GM18498 (cell line): Measurements from ENCODE around the gene ZNF440.
"Not testable (repeated sequence)": the region's sequence is repeated elsewhere in the genome, so short reads cannot be mapped to it uniquely, and the experiment has no call there.

Experiments used
- ATAC-seq: cut with Tn5 transposase; IDR thresholded peaks from one replicate; pipeline ENCODE4 v1.9.1; 2021; ENCODE audit warnings: mild to moderate bottlenecking, moderate library complexity; ENCODE audit not compliant: unreplicated experiment

The ZNF440 gene

GRCh38 chr19:11814029-11814699 is at the start of gene ZNF440:
TSS of gene ZNF440 (plus strand) at chr19:11814273. CDS start at chr19:11814448, 175 bp downstream.
- peak; percentile 99 for ATAC-seq

- peak; percentile 94 for ATAC-seq
Measured at GRCh38 chr19:11766597-11767591, 47.2 kb upstream of the ZNF440 start, which contains the start of gene ZNF441. TSS of gene ZNF441 (plus strand) at chr19:11767000. CDS start at chr19:11767194, 194 bp downstream.

GRCh38 chr19:11767633-11768133 is 46.4 kb upstream of the ZNF440 start:
- peak; percentile 30 for ATAC-seq

GRCh38 chr19:11769995-11770394 is 44.1 kb upstream of the ZNF440 start:
- no peak for ATAC-seq

- not testable (repeated sequence) for ATAC-seq
Measured at GRCh38 chr19:11771520-11771919, 42.6 kb upstream of the ZNF440 start.

- ATAC-seq: not testable (repeated sequence)
Measured at GRCh38 chr19:11776669-11777068, 37.4 kb upstream of the ZNF440 start.

- no peak for ATAC-seq
Measured at GRCh38 chr19:11780431-11781020, 33.5 kb upstream of the ZNF440 start.

- ATAC-seq: no peak
Measured at GRCh38 chr19:11781295-11782057, 32.6 kb upstream of the ZNF440 start.

GRCh38 chr19:11783767-11784166 is 30.3 kb upstream of the ZNF440 start:
- ATAC-seq: no peak

GRCh38 chr19:11784356-11784755 is 29.7 kb upstream of the ZNF440 start:
- no peak for ATAC-seq

GRCh38 chr19:11787536-11787935 is 26.5 kb upstream of the ZNF440 start:
- ATAC-seq: no peak

GRCh38 chr19:11792942-11793341 is 21.1 kb upstream of the ZNF440 start:
- no peak for ATAC-seq

- ATAC-seq: peak; percentile 57
Measured at GRCh38 chr19:11797491-11797890, 16.6 kb upstream of the ZNF440 start.

GRCh38 chr19:11798391-11799330 is 15.4 kb upstream of the ZNF440 start, which contains the start of gene ZNF491:
TSS of gene ZNF491 (plus strand) at chr19:11798523. CDS start at chr19:11805954, 7,431 bp downstream.
- peak; percentile 95 for ATAC-seq

- no peak for ATAC-seq
Measured at GRCh38 chr19:11806354-11807098, 7.5 kb upstream of the ZNF440 start.

GRCh38 chr19:11807099-11807380 is 7.0 kb upstream of the ZNF440 start:
- ATAC-seq: no peak

GRCh38 chr19:11813703-11814028 is 407 bp upstream of the ZNF440 start:
- no peak for ATAC-seq

- ATAC-seq: no peak
Measured at GRCh38 chr19:11814700-11815035, 595 bp downstream of the ZNF440 start.
